ENCODE measurements around the gene CDH5. TPM values are rescaled to one million over a fixed set of nuclear protein-coding genes. Genes with fewer than 3 reads are reported as not detected.

The CDH5 gene
- total and polyA plus RNA-seq, 2 of the 4 experiments (the other 2 are of a cell fraction), result not detected

GRCh38 chr16:66422366-66422765 is 55.9 kb downstream of the CDH5 start:
- H3K27me3 ChIP-seq (ENCODE audit: control insufficient read depth, insufficient read depth, low read length), result peaks cover 60% of the 10 kb centered on the region
- no peak overlapping the region for H2AK9ac ChIP-seq (replicated peaks; ENCODE audit: low read depth, low read length, poor library complexity)
- no peak for TF ChIP-seq NFE2L2 (IDR thresholded peaks at IDR 0.05; ENCODE audit: low read depth, low read length)
- TF ChIP-seq, protein P1, sequence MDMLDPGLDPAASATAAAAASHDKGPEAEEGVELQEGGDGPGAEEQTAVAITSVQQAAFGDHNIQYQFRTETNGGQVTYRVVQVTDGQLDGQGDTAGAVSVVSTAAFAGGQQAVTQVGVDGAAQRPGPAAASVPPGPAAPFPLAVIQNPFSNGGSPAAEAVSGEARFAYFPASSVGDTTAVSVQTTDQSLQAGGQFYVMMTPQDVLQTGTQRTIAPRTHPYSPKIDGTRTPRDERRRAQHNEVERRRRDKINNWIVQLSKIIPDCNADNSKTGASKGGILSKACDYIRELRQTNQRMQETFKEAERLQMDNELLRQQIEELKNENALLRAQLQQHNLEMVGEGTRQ (IDR thresholded peaks at IDR 0.05; ENCODE audit: low read depth, low read length), result no peak
- no peak for TF ChIP-seq SMC3 (IDR thresholded peaks at IDR 0.05; ENCODE audit: low read depth, low read length)
- TF ChIP-seq RAD21 (IDR thresholded peaks at IDR 0.05; ENCODE audit: low read length), result no peak
- no peak for TF ChIP-seq ELK1 (IDR thresholded peaks at IDR 0.05; ENCODE audit: borderline replicate concordance, low read depth, low read length)
- TF ChIP-seq MAFK (IDR thresholded peaks at IDR 0.05; ENCODE audit: low read depth, low read length), result no peak
- H2BK120ac ChIP-seq (ENCODE audit: low read depth, low read length), result no peak overlapping the region
- H2BK15ac ChIP-seq (ENCODE audit: low read depth, low read length), result no peak overlapping the region
- intact Hi-C loops (cut with micrococcal nuclease), result no loop called here
- no peak overlapping the region for H2AFZ ChIP-seq (replicated peaks; ENCODE audit: low read length, poor library complexity)
- ChIA-PET CTCF (no interaction called here), POLR2A (ENCODE audit: unreplicated experiment) (no interaction called here)
- no peak for DNase-seq
- dilution Hi-C loops (cut with HindIII; ENCODE audit: low sequenced_read_pairs, unreplicated experiment), result no loop called here
- H3K4me2 ChIP-seq (ENCODE audit: low read depth, low read length), result no peak overlapping the region
- no peak overlapping the region for H4K8ac ChIP-seq (ENCODE audit: low read depth in 2 of 2, low read length in 2 of 2)
- H3K27ac ChIP-seq (ENCODE audit: insufficient read depth, low read length), result no peak overlapping the region
- H3K36me3 ChIP-seq (ENCODE audit: control insufficient read depth, insufficient read depth, low read length), result no peaks in the 10 kb centered on the region
- no TSS peak for BruUV-seq (replicated peaks)
- H3K9ac ChIP-seq (ENCODE audit: low read depth, low read length), result no peak overlapping the region
- in situ Hi-C loops (cut with MboI; ENCODE audit: low sequenced_read_pairs), result no loop called here
- H3K79me1 ChIP-seq (ENCODE audit: low read depth in 1 of 2, low read length in 2 of 2), result no peaks in the 10 kb centered on the region
- no peak overlapping the region for H3K56ac ChIP-seq (ENCODE audit: extremely low read depth, insufficient read depth, low read length)
- H3K9me1 ChIP-seq (ENCODE audit: insufficient read depth, low read length), result no peaks in the 10 kb centered on the region
- H3K4me1 ChIP-seq (ENCODE audit: control insufficient read depth, insufficient read depth, low read length), result peaks cover 3% of the 10 kb centered on the region
- no peak overlapping the region for H3K23ac ChIP-seq (ENCODE audit: low read depth, low read length)
- H4K91ac ChIP-seq (ENCODE audit: insufficient read depth, low read depth, low read length), result no peak overlapping the region
- H3K18ac ChIP-seq (ENCODE audit: low read depth, low read length), result no peak overlapping the region
- H2AK5ac ChIP-seq (ENCODE audit: low read depth, low read length), result no peak overlapping the region
- no peaks in the 10 kb centered on the region for H4K20me1 ChIP-seq (ENCODE audit: insufficient read depth, low read length)
- H3K14ac ChIP-seq (replicated peaks; ENCODE audit: low read depth, low read length), result no peak overlapping the region
- H2BK20ac ChIP-seq (ENCODE audit: low read depth, low read length), result no peak overlapping the region
- ATAC-seq (ENCODE audit: low read depth), result no peak
- no peak overlapping the region for H3K4me3 ChIP-seq (ENCODE audit: insufficient read depth, low read depth, low read length)
- WGBS, 2 experiments (ENCODE audit: extremely low coverage in 2 of 2, insufficient read length in 1 of 2), result no CpG with 5 or more reads among the region's 2 CpGs
- no peak overlapping the region for H3K4ac ChIP-seq (ENCODE audit: low read depth, low read length)
- no peak overlapping the region for H2BK5ac ChIP-seq (ENCODE audit: low read depth, low read length, poor library complexity, severe bottlenecking)
- no peak overlapping the region for H4K5ac ChIP-seq (ENCODE audit: low read depth, low read length)
- no peaks in the 10 kb centered on the region for H3K9me3 ChIP-seq (ENCODE audit: control insufficient read depth, insufficient read depth, low read length)

All from IMR-90 (cell line).